OCI-LY7 (cell line): ENCODE measurements around the gene UBA52. TPM values are rescaled to one million over a fixed set of nuclear protein-coding genes. Genes with fewer than 3 reads are reported as not detected.

ENCODE experiments used
- BruUV-seq: library from RNA; stranded (reverse); fragments of 400-500 nt; replicated peaks from 2 replicates; lab custom pipeline; 2021; lab: Mats Ljungman, UMichigan
- CTCF ChIA-PET: fragments of 300-600 bp; sonication (Branson Sonifier 250); formaldehyde crosslinking; loops from one replicate; lab custom pipeline; 2022; ENCODE audit warnings: antibody characterized with exemption; ENCODE audit not compliant: unreplicated experiment; lab: Charles Lee
- POLR2A ChIA-PET: fragments of 300-600 bp; sonication (Branson Sonifier 250); formaldehyde crosslinking; loops from one replicate; lab custom pipeline; 2022; ENCODE audit warnings: antibody characterized with exemption; lab: Charles Lee
- DNase-seq: peaks from one replicate; pipeline ENCODE4 v3.0.0-alpha.2; 2015; ENCODE audit warnings: low spot score
- H2AFZ ChIP-seq: fragments of 200-600 bp; sonication (generic), shearing (Covaris generic); 2 replicates; pipeline ENCODE4 v1.6.1; 2014; ENCODE audit warnings: mild to moderate bottlenecking, antibody characterized with exemption, low read length, moderate library complexity
- H3K27ac ChIP-seq: fragments of 200-600 bp; sonication (generic); 2 replicates; pipeline ENCODE4 v1.5.1; 2014; ENCODE audit warnings: mixed run types, low read depth, mild to moderate bottlenecking, moderate library complexity, low read length, inconsistent platforms; ENCODE audit not compliant: poor library complexity, severe bottlenecking
- H3K36me3 ChIP-seq: fragments of 200-600 bp; sonication (generic); 2 replicates; pipeline ENCODE4 v1.6.1; 2014; ENCODE audit warnings: mild to moderate bottlenecking, antibody characterized with exemption, low read length, moderate library complexity, mixed read lengths; ENCODE audit not compliant: insufficient read depth
- H3K4me1 ChIP-seq: fragments of 200-600 bp; sonication (generic); 2 replicates; pipeline ENCODE4 v1.5.1; 2014; ENCODE audit warnings: mild to moderate bottlenecking, low read length; ENCODE audit not compliant: insufficient read depth, poor library complexity, severe bottlenecking
- H3K4me2 ChIP-seq: fragments of 200-600 bp; sonication (generic); 2 replicates; pipeline ENCODE4 v1.6.1; 2014; ENCODE audit warnings: mild to moderate bottlenecking, low read length
- H3K4me3 ChIP-seq: fragments of 200-600 bp; sonication (generic); 2 replicates; pipeline ENCODE4 v1.5.1; 2014; ENCODE audit warnings: mild to moderate bottlenecking, low read depth, low read length; ENCODE audit not compliant: poor library complexity, severe bottlenecking
- H3K79me2 ChIP-seq: fragments of 200-600 bp; sonication (generic); 2 replicates; pipeline ENCODE4 v1.6.1; 2016; ENCODE audit warnings: low read depth, mild to moderate bottlenecking, low read length, moderate library complexity, mixed read lengths; ENCODE audit not compliant: insufficient read depth
- H3K9me2 ChIP-seq: fragments of 200-600 bp; sonication (generic); 2 replicates; pipeline ENCODE4 v1.6.1; 2016; ENCODE audit warnings: mild to moderate bottlenecking, low read length, mixed read lengths; ENCODE audit not compliant: insufficient read depth
- H3K9me3 ChIP-seq: fragments of 200-600 bp; sonication (generic); 2 replicates; pipeline ENCODE4 v1.6.1; 2014; ENCODE audit warnings: mild to moderate bottlenecking, mixed run types, low read length, mixed read lengths
- H4K20me1 ChIP-seq: fragments of 200-600 bp; sonication (generic); 2 replicates; pipeline ENCODE4 v1.6.1; 2014; ENCODE audit warnings: mild to moderate bottlenecking, antibody characterized with exemption, low read length, moderate library complexity, mixed read lengths; ENCODE audit not compliant: insufficient read depth
- EZH2phosphoT487 ChIP-seq: fragments of 200-600 bp; sonication (generic); IDR thresholded peaks from 2 replicates; pipeline ENCODE4 v1.6.1; 2018; ENCODE audit warnings: low read depth, borderline replicate concordance, mild to moderate bottlenecking, mixed run types, antibody characterized with exemption, low read length, moderate library complexity, mixed read lengths
- intact Hi-C: fragments of 100-400 bp; cut with micrococcal nuclease; formaldehyde crosslinking; loops from one replicate; pipeline ENCODE4 v1.10.0; 2022; ENCODE audit not compliant: unreplicated experiment
- total RNA-seq, 2 experiments: library from RNA; depleted of rRNA in 1 of 2; stranded (reverse); fragments of >200 nt in 1 of 2; shearing (Covaris generic) in 1 of 2; gene quantifications; 2 replicates each; pipeline ENCODE4 v1.2.3, GENCODE V29; 2014 to 2022
- TF ChIP-seq, protein P1 (sequence below): fragments of 200-600 bp; sonication (generic); conservative IDR thresholded peaks from 2 replicates; pipeline ENCODE4 v1.5.1; 2014; ENCODE audit warnings: mild to moderate bottlenecking, antibody characterized with exemption, low read length, moderate library complexity, mixed read lengths

The UBA52 gene
- total RNA-seq, 2 experiments from 2014 or later = 1,496 to 1,580 TPM

DNA sequence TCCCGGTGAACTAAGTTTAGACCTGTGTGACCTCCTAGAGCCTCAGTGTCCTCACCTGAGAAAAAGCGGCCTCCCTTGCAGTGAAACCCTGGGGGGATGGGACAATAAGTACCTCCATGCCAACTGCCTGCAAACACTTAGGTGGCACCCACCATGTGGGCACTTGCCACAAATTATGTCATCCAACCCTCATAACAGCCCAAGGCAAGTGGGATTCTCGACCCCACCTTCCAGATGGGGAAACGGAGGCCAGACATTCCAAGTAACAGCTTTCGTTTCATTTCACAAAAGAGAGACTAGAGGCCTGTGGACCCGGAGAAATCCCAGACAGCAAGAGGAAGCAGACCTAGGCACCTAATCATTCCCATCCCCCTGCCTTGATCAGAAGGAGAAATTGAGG, 23.8 kb downstream of the UBA52 start:
- CTCF ChIA-PET = no interaction called here

DNA sequence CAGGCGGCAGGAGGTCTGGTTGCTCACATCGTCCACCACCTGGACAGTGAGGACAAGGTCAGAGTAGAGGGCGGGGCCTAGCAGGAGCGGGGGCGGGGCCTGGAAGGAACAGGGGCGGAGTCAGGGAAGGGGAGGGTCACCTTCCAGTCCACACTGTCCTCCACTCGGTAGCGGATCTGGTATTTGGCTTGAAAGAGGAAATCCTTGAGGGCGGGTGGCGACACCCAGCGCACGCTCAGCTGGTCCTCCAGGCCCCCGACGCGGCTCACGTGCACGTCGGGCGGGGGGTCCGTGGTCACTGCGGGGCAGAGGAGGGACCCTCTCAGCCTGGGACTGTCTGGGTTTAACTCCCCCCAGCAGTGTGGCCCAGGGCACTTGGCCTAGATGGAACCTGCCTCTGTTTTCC, 25.1 kb downstream of the UBA52 start:
- intact Hi-C loops = no loop called here
- Histone ChIP-seq H3K9me2 (no peaks in the 10 kb centered on the region), H3K27ac (no peak overlapping the region), H3K4me1 (peaks cover 17% of the 10 kb centered on the region), H3K4me2 (no peak overlapping the region), H3K79me2 (no peaks in the 10 kb centered on the region), H3K4me3 (no peak overlapping the region), H3K36me3 (peaks cover 6% of the 10 kb centered on the region; the same call in 1 of the 2 replicates), H2AFZ (no peak overlapping the region), H3K9me3 (no peaks in the 10 kb centered on the region), H4K20me1 (no peaks in the 10 kb centered on the region)
- CTCF ChIA-PET = no interaction called here
- POLR2A ChIA-PET = no interaction called here
- no TSS peak for BruUV-seq
- TF ChIP-seq EZH2phosphoT487 = no peak
- TF ChIP-seq, protein P1, sequence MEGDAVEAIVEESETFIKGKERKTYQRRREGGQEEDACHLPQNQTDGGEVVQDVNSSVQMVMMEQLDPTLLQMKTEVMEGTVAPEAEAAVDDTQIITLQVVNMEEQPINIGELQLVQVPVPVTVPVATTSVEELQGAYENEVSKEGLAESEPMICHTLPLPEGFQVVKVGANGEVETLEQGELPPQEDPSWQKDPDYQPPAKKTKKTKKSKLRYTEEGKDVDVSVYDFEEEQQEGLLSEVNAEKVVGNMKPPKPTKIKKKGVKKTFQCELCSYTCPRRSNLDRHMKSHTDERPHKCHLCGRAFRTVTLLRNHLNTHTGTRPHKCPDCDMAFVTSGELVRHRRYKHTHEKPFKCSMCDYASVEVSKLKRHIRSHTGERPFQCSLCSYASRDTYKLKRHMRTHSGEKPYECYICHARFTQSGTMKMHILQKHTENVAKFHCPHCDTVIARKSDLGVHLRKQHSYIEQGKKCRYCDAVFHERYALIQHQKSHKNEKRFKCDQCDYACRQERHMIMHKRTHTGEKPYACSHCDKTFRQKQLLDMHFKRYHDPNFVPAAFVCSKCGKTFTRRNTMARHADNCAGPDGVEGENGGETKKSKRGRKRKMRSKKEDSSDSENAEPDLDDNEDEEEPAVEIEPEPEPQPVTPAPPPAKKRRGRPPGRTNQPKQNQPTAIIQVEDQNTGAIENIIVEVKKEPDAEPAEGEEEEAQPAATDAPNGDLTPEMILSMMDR = no peak
- no peak for DNase-seq

More for the DNA sequence above, 23.8 kb downstream of the UBA52 start:
- peaks cover 21% of the 10 kb centered on the region for H3K4me1 ChIP-seq
- TF ChIP-seq, protein P1 = no peak
- no peak for TF ChIP-seq EZH2phosphoT487
- H3K4me3 ChIP-seq = no peak overlapping the region
- no peaks in the 10 kb centered on the region for H4K20me1 ChIP-seq
- no peak overlapping the region for H3K4me2 ChIP-seq
- H2AFZ ChIP-seq = no peak overlapping the region
- 0 out of 2 replicates have a peak, but pooled peaks cover under 1% of the 10 kb centered on the region for H3K79me2 ChIP-seq
- intact Hi-C loops = loop anchor here (2.0 kb wide), 1 partner anchor 77 kb away; no protein-coding TSS in a partner anchor
- DNase-seq = no peak
- peaks cover 15% of the 10 kb centered on the region; the same call in 1 of the 2 replicates for H3K36me3 ChIP-seq
- BruUV-seq = no TSS peak
- H3K9me2 ChIP-seq = no peaks in the 10 kb centered on the region
- POLR2A ChIA-PET = no interaction called here
- no peak overlapping the region for H3K27ac ChIP-seq
- H3K9me3 ChIP-seq = no peaks in the 10 kb centered on the region

DNA sequence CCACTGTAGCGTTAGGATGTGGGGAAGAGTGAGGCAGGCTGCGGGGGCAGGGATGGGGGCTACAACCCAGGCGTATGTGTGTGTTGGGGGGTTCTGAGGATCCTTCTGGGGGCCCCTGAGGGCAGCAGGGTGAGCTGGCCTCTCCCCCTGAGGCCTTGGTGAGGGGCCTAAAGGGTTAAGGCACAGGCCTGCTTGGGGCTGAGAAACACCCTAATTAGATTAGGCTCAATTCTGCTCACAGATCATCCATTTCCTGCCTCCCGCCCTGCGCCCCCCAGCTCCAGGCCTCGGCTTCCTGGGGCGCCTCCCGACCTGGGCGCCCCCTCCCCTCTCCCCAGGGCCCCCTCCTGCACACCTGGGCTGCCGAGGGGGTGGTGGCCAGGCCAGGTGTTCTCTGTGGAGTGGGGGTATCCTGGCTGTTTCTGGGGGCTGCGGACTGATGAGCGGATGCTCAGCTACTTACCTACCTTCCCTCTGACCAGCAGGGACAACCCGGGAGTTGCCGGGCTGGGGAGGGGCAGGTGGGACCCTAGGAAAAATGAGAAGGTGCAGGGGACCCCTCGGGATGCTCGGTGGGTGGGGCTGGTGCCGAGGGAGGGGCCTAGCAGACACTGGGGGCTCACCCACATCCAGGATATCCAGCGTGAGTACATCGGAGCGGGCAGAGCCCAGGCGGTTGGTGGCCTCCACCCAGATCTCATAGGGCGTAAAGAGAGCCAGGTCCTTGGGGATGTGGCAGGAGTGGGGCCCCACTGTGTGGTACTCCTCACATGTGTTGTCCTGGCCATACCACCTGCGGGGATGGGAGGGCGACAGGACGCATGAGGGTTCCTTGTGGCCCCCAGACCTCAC, 26.4 kb downstream of the UBA52 start:
- Histone ChIP-seq H4K20me1 (no peaks in the 10 kb centered on the region), H3K36me3 (no peaks in the 10 kb centered on the region), H2AFZ (no peak overlapping the region), H3K9me3 (no peaks in the 10 kb centered on the region), H3K4me3 (no peak overlapping the region), H3K9me2 (no peaks in the 10 kb centered on the region), H3K27ac (no peak overlapping the region), H3K79me2 (no peaks in the 10 kb centered on the region), H3K4me2 (no peak overlapping the region), H3K4me1 (peaks cover 15% of the 10 kb centered on the region)
- POLR2A ChIA-PET = no interaction called here
- CTCF ChIA-PET = interaction anchor here (0.6 kb wide), 1 partner anchor 39 kb away, joined by 4 read pairs; no protein-coding TSS in a partner anchor
- BruUV-seq = no TSS peak
- intact Hi-C loops = no loop called here
- TF ChIP-seq EZH2phosphoT487 = no peak
- TF ChIP-seq, protein P1 = no peak
- DNase-seq = no peak
